Neural cell (in vitro differentiated cells): Measurements from ENCODE around the gene HPDL. TPM values are rescaled to one million over a fixed set of nuclear protein-coding genes. Genes with fewer than 3 reads are reported as not detected.

Source experiments
- H2AFZ ChIP-seq: fragments of 200-600, 300-800 bp; sonication (generic), shearing (Covaris generic); 2 replicates; pipeline ENCODE4 v1.6.0; 2014; ENCODE audit warnings: low read depth, mild to moderate bottlenecking, antibody characterized with exemption, low read length, moderate library complexity
- H3F3A ChIP-seq: fragments of 200-600 bp; shearing (Covaris generic); 2 replicates; pipeline ENCODE4 v1.6.1; 2016; ENCODE audit warnings: mild to moderate bottlenecking, moderate library complexity, mixed read lengths, antibody characterized with exemption, low read length; ENCODE audit not compliant: insufficient read depth, poor library complexity, severe bottlenecking
- H3K27ac ChIP-seq: fragments of 200-600, 300-800 bp; sonication (generic), shearing (Covaris generic); 2 replicates; pipeline ENCODE4 v1.5.1; 2014; ENCODE audit warnings: mild to moderate bottlenecking, low read length, moderate library complexity
- H3K27me3 ChIP-seq: fragments of 300-800, 200-600 bp; sonication (generic), shearing (Covaris generic); 2 replicates; pipeline ENCODE4 v1.6.0; 2014; ENCODE audit warnings: mild to moderate bottlenecking, low read depth, low read length, moderate library complexity; ENCODE audit not compliant: insufficient read depth
- H3K36me3 ChIP-seq: fragments of 300-800, 200-600 bp; sonication (generic), shearing (Covaris generic); 2 replicates; pipeline ENCODE4 v1.5.1; 2014; ENCODE audit warnings: mild to moderate bottlenecking, antibody characterized with exemption, low read length, moderate library complexity; ENCODE audit not compliant: insufficient read depth
- H3K4me2 ChIP-seq: fragments of 300-800, 200-600 bp; sonication (generic), shearing (Covaris generic); 2 replicates; pipeline ENCODE4 v1.6.0; 2014; ENCODE audit warnings: mild to moderate bottlenecking, low read length
- H3K4me3 ChIP-seq: fragments of 300-800, 200-600 bp; sonication (generic), shearing (Covaris generic); 2 replicates; pipeline ENCODE4 v1.5.1; 2014; ENCODE audit warnings: mild to moderate bottlenecking, low read length, moderate library complexity
- H3K79me2 ChIP-seq: fragments of 200-600 bp; shearing (Covaris generic); replicated peaks from 2 replicates; pipeline ENCODE4 v1.6.0; 2014; ENCODE audit warnings: mild to moderate bottlenecking, low read length, moderate library complexity; ENCODE audit not compliant: insufficient read depth
- H3K9ac ChIP-seq: fragments of 300-800, 200-600 bp; sonication (generic), shearing (Covaris generic); 2 replicates; pipeline ENCODE4 v1.6.1; 2016; ENCODE audit warnings: mild to moderate bottlenecking, low read length, mixed read lengths
- H3K9me2 ChIP-seq: fragments of 200-600 bp; shearing (Covaris generic); 2 replicates; pipeline ENCODE4 v1.6.1; 2016; ENCODE audit warnings: mild to moderate bottlenecking, low read length, mixed read lengths; ENCODE audit not compliant: insufficient read depth
- H3K9me3 ChIP-seq: fragments of 200-600, 300-800 bp; sonication (generic), shearing (Covaris generic); 2 replicates; pipeline ENCODE4 v1.6.1; 2016; ENCODE audit warnings: mild to moderate bottlenecking, mixed run types, low read length, moderate library complexity, mixed read lengths
- H4K20me1 ChIP-seq: fragments of 200-600 bp; shearing (Covaris generic); 2 replicates; pipeline ENCODE4 v1.6.1; 2016; ENCODE audit warnings: mild to moderate bottlenecking, mixed run types; ENCODE audit not compliant: insufficient read depth
- CTCF ChIP-seq: fragments of 450-650 bp; IDR thresholded peaks from 2 replicates; pipeline ENCODE4 v1.5.1; 2014; ENCODE audit warnings: antibody characterized with exemption, mild to moderate bottlenecking, moderate library complexity; ENCODE audit not compliant: poor library complexity, severe bottlenecking
- EP300 ChIP-seq: fragments of 450-650 bp; conservative IDR thresholded peaks from 2 replicates; pipeline ENCODE4 v1.6.1; 2014; ENCODE audit warnings: antibody characterized with exemption, mild to moderate bottlenecking, moderate library complexity; ENCODE audit not compliant: poor library complexity, severe bottlenecking
- EZH2 ChIP-seq: fragments of 200-600, 300-800 bp; shearing (Covaris generic), sonication (generic); IDR thresholded peaks from 2 replicates; pipeline ENCODE4 v1.6.1; 2014; ENCODE audit warnings: antibody characterized with exemption, low read length, borderline replicate concordance, mild to moderate bottlenecking; ENCODE audit not compliant: insufficient read depth, poor library complexity, severe bottlenecking
- MXI1 ChIP-seq: fragments of 450-650 bp; conservative IDR thresholded peaks from 2 replicates; pipeline ENCODE4 v1.6.1; 2014; ENCODE audit warnings: antibody characterized with exemption, mild to moderate bottlenecking; ENCODE audit not compliant: poor library complexity, severe bottlenecking
- POLR2AphosphoS5 ChIP-seq: IDR thresholded peaks from 2 replicates; pipeline ENCODE4 v1.6.1; 2012
- RAD21 ChIP-seq: fragments of 450-650 bp; conservative IDR thresholded peaks from 2 replicates; pipeline ENCODE4 v1.6.1; 2014; ENCODE audit warnings: antibody characterized with exemption, mild to moderate bottlenecking, moderate library complexity
- REST ChIP-seq: IDR thresholded peaks from 2 replicates; pipeline ENCODE4 v1.6.1; 2012; ENCODE audit warnings: borderline replicate concordance
- SMC3 ChIP-seq: fragments of 450-650 bp; conservative IDR thresholded peaks from 2 replicates; pipeline ENCODE4 v1.6.1; 2014; ENCODE audit warnings: antibody characterized with exemption, mild to moderate bottlenecking, moderate library complexity; ENCODE audit not compliant: poor library complexity
- TAF1 ChIP-seq: IDR thresholded peaks from 2 replicates; pipeline ENCODE4 v1.6.1; 2012; ENCODE audit warnings: low read depth
- polyA plus RNA-seq: library from polyadenylated mRNA; depleted of rRNA; stranded (reverse); fragments of >200 nt; gene quantifications from 2 replicates; pipeline ENCODE4 v1.2.3, GENCODE V29; 2014

The HPDL gene
- polyA plus RNA-seq, 1 donor from 2014 or later, result not detected

GRCh38 chr1:45355683-45356082 lies 29.0 kb downstream of the HPDL start:
- Histone ChIP-seq H3K9ac (no peak overlapping the region), H3K27ac (no peak overlapping the region), H4K20me1 (no peaks in the 10 kb centered on the region), H3F3A (no peaks in the 10 kb centered on the region), H3K4me3 (no peak overlapping the region), H2AFZ (no peak overlapping the region), H3K79me2 (no peaks in the 10 kb centered on the region), H3K9me3 (no peaks in the 10 kb centered on the region), H3K36me3 (no peaks in the 10 kb centered on the region), H3K9me2 (no peaks in the 10 kb centered on the region), H3K4me2 (no peak overlapping the region), H3K27me3 (no peaks in the 10 kb centered on the region)
- no peak for TF ChIP-seq SMC3
- no peak for TF ChIP-seq EZH2
- no peak for TF ChIP-seq MXI1
- TF ChIP-seq EP300, result no peak
- TF ChIP-seq POLR2AphosphoS5, result no peak
- TF ChIP-seq RAD21, result no peak

GRCh38 chr1:45356186-45356585 lies 29.5 kb downstream of the HPDL start:
- Histone ChIP-seq H3K9me3 (no peaks in the 10 kb centered on the region), H3K4me2 (no peak overlapping the region), H3K36me3 (no peaks in the 10 kb centered on the region), H3K9ac (no peak overlapping the region), H3K27me3 (no peaks in the 10 kb centered on the region), H3K4me3 (no peak overlapping the region), H3K9me2 (no peaks in the 10 kb centered on the region), H2AFZ (no peak overlapping the region), H3K79me2 (no peaks in the 10 kb centered on the region), H3F3A (no peaks in the 10 kb centered on the region), H4K20me1 (no peaks in the 10 kb centered on the region), H3K27ac (no peak overlapping the region)
- TF ChIP-seq RAD21 (no peak), EZH2 (no peak), POLR2AphosphoS5 (no peak), EP300 (no peak), CTCF (no peak), MXI1 (no peak), SMC3 (no peak), TAF1 (no peak), REST (no peak)
